Heart right ventricle (tissue), 16 donors: Measurements from ENCODE around the gene GALT. TPM values are rescaled to one million over a fixed set of nuclear protein-coding genes. Genes with fewer than 3 reads are reported as not detected.

Experiments used
- ATAC-seq, 8 donors: fragments of 200-7000 bp; cut with Tn5 transposase; one replicate each; pipeline ENCODE4 v1.9.1; 2020; ENCODE audit warnings: mild to moderate bottlenecking in 8 of 8, moderate library complexity in 8 of 8, moderate number of reproducible peaks in 1 of 8
- DNase-seq, 2 donors: peaks; one replicate each; pipeline ENCODE4 v3.0.0-alpha.2; 2020
- H3K27ac ChIP-seq, 10 donors: fragments of 200-600 bp; sonication (generic) in 2 of 10; one replicate each; pipeline versions ENCODE4 v1.5.0 to v1.8.0; 2020 to 2022; ENCODE audit warnings: mild to moderate bottlenecking in 3 of 10
- H3K27me3 ChIP-seq, 7 donors: fragments of 200-600 bp; one replicate each; pipeline ENCODE4 v1.8.0; 2021 to 2022; ENCODE audit warnings: mild to moderate bottlenecking in 2 of 7
- H3K36me3 ChIP-seq, 9 donors: fragments of 200-600 bp; sonication (generic) in 1 of 9; one replicate each; pipeline versions ENCODE4 v1.5.0 to v1.8.0; 2020 to 2022; ENCODE audit warnings: mild to moderate bottlenecking in 2 of 9
- H3K4me1 ChIP-seq, 9 donors: fragments of 200-600 bp; sonication (generic) in 1 of 9; one replicate each; pipeline versions ENCODE4 v1.5.0 to v1.8.0; 2020 to 2022; ENCODE audit warnings: mild to moderate bottlenecking in 4 of 9
- H3K4me3 ChIP-seq, 10 donors: fragments of 200-600 bp; sonication (generic) in 2 of 10; one replicate each; pipeline versions ENCODE4 v1.5.0 to v1.8.0; 2020 to 2022; ENCODE audit warnings: mild to moderate bottlenecking in 7 of 10, moderate library complexity in 2 of 10
- H3K9me3 ChIP-seq, 11 donors: fragments of 200-600 bp in 10 of 11; sonication (generic) in 2 of 11; one replicate each; pipeline versions ENCODE4 v1.5.0 to v1.8.0; 2013 to 2022; ENCODE audit warnings: mild to moderate bottlenecking in 2 of 11, control low read depth in 1 of 11, moderate library complexity in 1 of 11
- WGBS, 2 donors: extraction: QIAGEN DNeasy Blood & Tissue Kit; methylation state at CpG; one replicate each; pipeline ENCODE4 v1.1.7; 2013; ENCODE audit warnings: inconsistent platforms in 1 of 2; 5-methylcytosine and 5-hydroxymethylcytosine counted together
- intact Hi-C, 10 donors: fragments of 100-400 bp; cut with DNase I; formaldehyde crosslinking; loops; one replicate each; pipeline versions ENCODE4 v1.11.1 to v1.14.2; 2022
- polyA plus RNA-seq, 2 donors: library from polyadenylated mRNA; stranded (reverse); fragments of 200-250 nt; gene quantifications; one replicate each; pipeline ENCODE4 v1.2.3, GENCODE V29; 2013
- total RNA-seq, 10 donors: library from RNA; stranded (reverse); fragmentation: NEBNext Ultra II Directional in 3 of 10; extraction: Animal tissue kit (Norgen Biotek cat#: 25700) in 3 of 10; gene quantifications; one replicate each; pipeline versions ENCODE4 v1.2.1 to v1.2.4, GENCODE V29; 2021 to 2023
- TF ChIP-seq, protein P1 (sequence below), 9 donors: fragments of 200-600 bp; sonication (generic) in 2 of 9; IDR thresholded peaks; one replicate each; pipeline versions ENCODE4 v1.5.0 to v1.8.0; 2021 to 2022; ENCODE audit warnings: antibody characterized with exemption in 9 of 9, mild to moderate bottlenecking in 5 of 9, moderate library complexity in 1 of 9
- donor health status: Arrhythmogenic right ventricular cardiomyopathy.
- donor health status: ischemic (EF 13 %, LVEDD 7.1; RV severe dilation, severe dysfunction).
- donor health status: healthy with polysubstance abuse.
- donor health status: DM: no; HTN: yes; CAD: no.
- donor health status: DM: no; HTN: no; CAD: no.
- donor health status: ischemic (EF 25% LVEDD 6.9; RV normal size, moderate dysfunction).
- donor health status: ischemic (EF 25% LVEDD 5.7; RV mildly dilated, moderate dysfunction).
- donor health status: healthy.
- donor health status: DM: yes; HTN: yes; CAD: no.
- donor health status: Ischemic cardiomyopathy.
- donor health status: ischemic (EF 35%, LVEDD 5.7; RV mildly dilated, moderate dysfunction).
- donor health status: nonischemic (EF 11% LVEDD 7.7; RV severe dilation, severe dysfunction).
- donor health status: DM: yes; HTN: yes; CAD: no.
- donor health status: PGD.
- donor health status: ischemic (EF 29% LVEDD 5.4; RV normal size, mild dysfunction).
- donor health status: nonischemic (EF 23%, LVEDD 6.1; RV moderate dilation, normal function).

The GALT gene
- total and polyA plus RNA-seq, 12 donors = 20.8 to 82.2 (median 44.2) TPM

DNA sequence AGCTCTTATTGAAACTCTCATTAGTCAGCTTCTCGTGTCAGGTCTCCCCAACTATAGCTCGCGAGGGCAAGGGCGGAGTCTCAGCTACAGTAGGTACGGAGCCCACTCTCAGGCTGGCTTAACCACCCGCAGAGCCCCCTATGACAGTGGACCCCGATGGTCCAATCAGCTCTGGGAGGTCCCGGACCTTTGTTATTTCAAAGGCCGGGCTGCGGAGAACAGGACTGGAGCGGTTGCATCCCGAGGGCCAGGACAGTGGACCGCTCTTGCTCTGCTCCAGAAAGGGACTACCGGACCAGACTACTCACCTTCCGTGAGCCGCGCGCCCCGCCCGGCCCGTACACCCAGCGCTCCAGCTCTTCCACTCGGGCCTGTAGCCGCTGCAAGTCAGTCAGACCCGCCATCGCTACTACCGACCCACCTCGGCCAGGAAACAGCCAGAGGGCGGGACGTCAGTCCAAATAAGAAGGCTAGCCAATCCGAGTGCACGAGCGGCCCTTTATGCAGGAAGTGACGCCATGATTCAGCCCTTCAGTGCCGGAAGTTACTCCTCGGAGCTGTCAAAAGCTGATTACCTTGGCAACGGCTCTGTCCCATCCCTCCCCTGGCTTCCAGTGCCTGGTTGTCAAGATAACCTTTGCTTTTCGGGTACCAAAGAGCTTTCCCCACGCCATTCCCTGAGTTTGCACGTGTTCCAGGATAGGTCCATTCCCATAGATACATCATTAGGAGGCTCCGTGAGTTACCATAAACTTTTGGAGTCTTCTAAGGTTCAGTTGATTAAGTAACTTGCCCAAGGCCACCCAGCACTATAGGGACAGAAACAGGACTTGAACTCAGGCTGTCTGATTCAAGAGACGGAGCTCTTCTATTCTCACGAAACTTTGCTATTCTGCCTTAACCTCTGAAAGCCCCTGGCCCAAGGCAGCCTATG, 26.1 kb upstream of the GALT start, which contains the start of gene DCTN3:
TSS of gene DCTN3 (minus strand) at position 435 of the 934 bp plus-strand sequence. CDS start at position 404, 31 bp downstream.
- DNase-seq = peak; percentile 88 to 95
- Histone ChIP-seq H3K27me3 (peaks cover 12 to 44% (median 37%) of the 10 kb centered on the region in 7 donors), H3K9me3 (no peaks in the 10 kb centered on the region), H3K36me3 (peaks cover 0 to 35% (median 12%) of the 10 kb centered on the region in 9 donors), H3K4me1 (peaks cover 0 to 35% (median 29%) of the 10 kb centered on the region in 9 donors), H3K4me3 (peak within 1 kb of the TSS; percentile 24 to 98 (median 82)), H3K27ac (peak within 1 kb of the TSS in 6 of 10 donors; percentile 42 to 87 (median 61))
- WGBS, 2 donors = 4 to 5% methylated on average over 43 of the region's 43 CpGs
- TF ChIP-seq, protein P1, sequence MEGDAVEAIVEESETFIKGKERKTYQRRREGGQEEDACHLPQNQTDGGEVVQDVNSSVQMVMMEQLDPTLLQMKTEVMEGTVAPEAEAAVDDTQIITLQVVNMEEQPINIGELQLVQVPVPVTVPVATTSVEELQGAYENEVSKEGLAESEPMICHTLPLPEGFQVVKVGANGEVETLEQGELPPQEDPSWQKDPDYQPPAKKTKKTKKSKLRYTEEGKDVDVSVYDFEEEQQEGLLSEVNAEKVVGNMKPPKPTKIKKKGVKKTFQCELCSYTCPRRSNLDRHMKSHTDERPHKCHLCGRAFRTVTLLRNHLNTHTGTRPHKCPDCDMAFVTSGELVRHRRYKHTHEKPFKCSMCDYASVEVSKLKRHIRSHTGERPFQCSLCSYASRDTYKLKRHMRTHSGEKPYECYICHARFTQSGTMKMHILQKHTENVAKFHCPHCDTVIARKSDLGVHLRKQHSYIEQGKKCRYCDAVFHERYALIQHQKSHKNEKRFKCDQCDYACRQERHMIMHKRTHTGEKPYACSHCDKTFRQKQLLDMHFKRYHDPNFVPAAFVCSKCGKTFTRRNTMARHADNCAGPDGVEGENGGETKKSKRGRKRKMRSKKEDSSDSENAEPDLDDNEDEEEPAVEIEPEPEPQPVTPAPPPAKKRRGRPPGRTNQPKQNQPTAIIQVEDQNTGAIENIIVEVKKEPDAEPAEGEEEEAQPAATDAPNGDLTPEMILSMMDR (IDR thresholded peaks at IDR 0.05) = peak in 1 of 9 donors; percentile 13
- intact Hi-C loops = loop anchor here in 1 of 10 donors (1.0 kb wide), 1 partner anchor 8 kb away; the partner anchor contains the start of gene RPP25L
- ATAC-seq = peak; percentile 92 to 99 (median 98)

DNA sequence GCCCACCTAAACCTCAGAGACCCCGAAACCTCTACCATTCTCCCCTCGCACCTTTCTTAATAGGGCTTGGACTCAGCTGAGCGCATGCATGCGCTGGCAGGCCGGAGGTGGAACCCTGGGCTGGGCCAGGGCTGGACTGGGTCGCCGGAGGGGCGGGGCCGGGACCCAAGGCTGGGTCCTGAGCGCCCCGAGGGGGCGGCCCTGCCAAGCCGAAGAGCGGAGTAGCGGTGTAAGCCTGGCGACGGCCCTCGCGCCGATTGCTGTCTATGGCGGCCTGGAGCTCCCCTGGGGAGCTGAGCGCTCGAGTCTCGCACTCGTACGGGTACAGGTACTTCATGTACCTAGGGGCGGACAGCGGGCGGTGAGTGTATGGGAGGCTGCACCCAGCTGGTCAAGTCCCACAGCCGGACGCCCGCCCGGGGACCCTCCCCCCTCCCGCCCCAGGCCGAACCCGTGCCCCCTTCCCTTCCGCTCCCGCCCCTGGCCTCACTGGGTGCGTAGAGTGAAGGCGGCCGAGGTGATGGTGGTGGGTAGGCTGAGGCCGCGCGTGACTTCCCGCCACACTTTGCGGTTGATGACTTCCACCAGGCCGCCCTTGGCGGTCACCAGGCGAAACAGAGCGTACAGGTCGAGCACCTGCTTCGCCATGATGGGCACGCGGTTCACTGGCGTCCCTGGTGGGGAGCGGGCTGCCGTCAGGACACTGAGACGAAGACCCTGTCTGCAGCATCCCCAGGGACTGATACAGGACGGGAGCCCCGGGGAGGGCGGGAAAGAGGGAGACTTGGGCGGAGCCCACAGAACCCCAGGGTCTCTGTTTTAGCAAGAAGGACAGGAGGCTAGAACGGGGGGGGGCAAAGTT, 22.9 kb upstream of the GALT start:
- no peak overlapping the region for H3K4me3 ChIP-seq
- intact Hi-C loops = no loop called here
- no peak overlapping the region for H3K27ac ChIP-seq
- ATAC-seq (no peak), DNase-seq (no peak)
- H3K36me3 ChIP-seq = peaks cover 0 to 2% (median under 1%) of the 10 kb centered on the region in 9 donors
- H3K27me3 ChIP-seq = peaks cover 37 to 77% (median 70%) of the 10 kb centered on the region in 7 donors
- 9 to 11% methylated on average over 63 of the region's 63 CpGs for WGBS, 2 donors
- TF ChIP-seq, protein P1 (IDR thresholded peaks at IDR 0.05) = no peak
- no peaks in the 10 kb centered on the region for H3K9me3 ChIP-seq
- H3K4me1 ChIP-seq = peaks cover 3 to 41% (median 34%) of the 10 kb centered on the region in 9 donors

DNA sequence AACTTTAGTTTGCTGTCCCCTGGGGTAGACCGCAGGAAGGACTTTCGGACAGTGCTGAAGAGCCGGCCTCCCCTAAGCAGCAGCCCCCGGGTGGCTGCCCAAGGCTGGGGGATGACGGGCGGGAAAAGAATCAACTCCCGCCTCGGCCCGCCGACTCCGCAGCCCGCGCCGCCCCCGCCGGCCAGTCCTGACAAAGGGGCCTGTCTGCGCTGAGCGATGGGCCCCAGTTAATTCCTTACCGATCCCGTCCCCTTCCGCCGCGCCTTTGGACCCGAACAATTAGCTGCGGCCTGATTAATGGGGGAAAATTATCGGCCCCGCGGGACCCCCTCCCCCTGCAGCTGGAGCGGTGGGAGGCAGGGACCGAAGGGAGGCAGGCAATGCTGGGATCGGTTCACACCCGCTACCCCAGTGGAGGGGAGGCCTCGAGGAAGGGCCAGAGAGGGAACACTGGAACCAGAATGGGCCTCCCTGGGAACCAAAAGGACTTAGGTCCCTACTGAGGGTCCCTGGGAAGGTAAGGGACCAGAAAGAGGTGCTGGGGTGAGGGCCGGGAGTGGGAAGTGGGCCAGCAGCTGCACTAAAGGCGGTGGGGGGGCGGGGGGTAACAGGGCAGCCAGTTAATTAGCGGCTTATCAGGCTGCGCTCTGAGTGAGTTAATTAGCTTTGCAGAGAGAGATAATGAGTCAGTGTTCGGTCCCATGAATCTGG, 21.8 kb upstream of the GALT start:
- 11 to 14% methylated on average over 39 of the region's 39 CpGs for WGBS, 2 donors
- no peak for ATAC-seq
- TF ChIP-seq, protein P1 (IDR thresholded peaks at IDR 0.05) = no peak
- Histone ChIP-seq H3K4me3 (peak overlapping the region in 2 of 10 donors; percentile 6 to 18), H3K36me3 (no peaks in the 10 kb centered on the region), H3K27me3 (peaks cover 37 to 87% (median 80%) of the 10 kb centered on the region in 7 donors), H3K4me1 (peaks cover 4 to 40% (median 27%) of the 10 kb centered on the region in 9 donors), H3K9me3 (no peaks in the 10 kb centered on the region), H3K27ac (no peak overlapping the region)
- intact Hi-C loops = no loop called here
- no peak for DNase-seq
